Esophagus squamous epithelium (tissue), 4 donors: ENCODE measurements around the gene TLDC2.

ENCODE experiments used
- POLR2A ChIP-seq, 4 donors: fragments of 450-650 bp; IDR thresholded peaks; one replicate each; pipeline ENCODE4 v1.6.1; 2017; ENCODE audit warnings: antibody characterized with exemption in 4 of 4, mild to moderate bottlenecking in 4 of 4, moderate library complexity in 3 of 4
- TF ChIP-seq, protein P1 (sequence below), 6 experiments: fragments of 450-650 bp in 4 of 6; fragments of 200-600 bp in 2 of 6; sonication (generic) in 2 of 6; IDR thresholded peaks; one replicate each; pipeline ENCODE4 v1.5.1; 2016 to 2019; ENCODE audit warnings: antibody characterized with exemption in 6 of 6, mild to moderate bottlenecking in 4 of 6, moderate library complexity in 4 of 6

GRCh38 chr20:36859700-36860330, 16.1 kb upstream of the TLDC2 start:
- TF ChIP-seq, protein P1, sequence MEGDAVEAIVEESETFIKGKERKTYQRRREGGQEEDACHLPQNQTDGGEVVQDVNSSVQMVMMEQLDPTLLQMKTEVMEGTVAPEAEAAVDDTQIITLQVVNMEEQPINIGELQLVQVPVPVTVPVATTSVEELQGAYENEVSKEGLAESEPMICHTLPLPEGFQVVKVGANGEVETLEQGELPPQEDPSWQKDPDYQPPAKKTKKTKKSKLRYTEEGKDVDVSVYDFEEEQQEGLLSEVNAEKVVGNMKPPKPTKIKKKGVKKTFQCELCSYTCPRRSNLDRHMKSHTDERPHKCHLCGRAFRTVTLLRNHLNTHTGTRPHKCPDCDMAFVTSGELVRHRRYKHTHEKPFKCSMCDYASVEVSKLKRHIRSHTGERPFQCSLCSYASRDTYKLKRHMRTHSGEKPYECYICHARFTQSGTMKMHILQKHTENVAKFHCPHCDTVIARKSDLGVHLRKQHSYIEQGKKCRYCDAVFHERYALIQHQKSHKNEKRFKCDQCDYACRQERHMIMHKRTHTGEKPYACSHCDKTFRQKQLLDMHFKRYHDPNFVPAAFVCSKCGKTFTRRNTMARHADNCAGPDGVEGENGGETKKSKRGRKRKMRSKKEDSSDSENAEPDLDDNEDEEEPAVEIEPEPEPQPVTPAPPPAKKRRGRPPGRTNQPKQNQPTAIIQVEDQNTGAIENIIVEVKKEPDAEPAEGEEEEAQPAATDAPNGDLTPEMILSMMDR (IDR thresholded peaks at IDR 0.05), result no peak
- TF ChIP-seq POLR2A (IDR thresholded peaks at IDR 0.05), result no peak
